Measurements from ENCODE around the gene FGF14.

The FGF14 gene

DNA sequence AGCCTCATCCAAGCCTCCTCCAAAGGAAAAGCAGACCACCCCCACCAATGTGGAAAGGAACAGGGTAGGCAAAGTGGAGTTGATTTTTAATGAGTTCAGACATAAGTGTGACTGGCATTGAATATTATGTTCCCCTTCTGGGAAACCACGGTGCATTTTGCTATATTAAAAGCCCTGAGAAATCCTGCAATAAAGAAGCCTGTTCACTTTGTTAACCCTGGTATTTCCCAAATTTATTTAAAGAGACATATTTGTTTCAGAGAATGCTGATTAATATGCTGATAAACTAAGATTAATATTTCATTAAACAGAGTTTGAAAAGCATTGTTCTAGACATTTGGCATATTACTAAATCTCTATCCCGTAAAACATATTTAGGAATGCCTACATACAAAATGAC lies 151.4 kb downstream of the FGF14 start:
- no peak for DNase-seq (ENCODE audit: low read depth)

DNA sequence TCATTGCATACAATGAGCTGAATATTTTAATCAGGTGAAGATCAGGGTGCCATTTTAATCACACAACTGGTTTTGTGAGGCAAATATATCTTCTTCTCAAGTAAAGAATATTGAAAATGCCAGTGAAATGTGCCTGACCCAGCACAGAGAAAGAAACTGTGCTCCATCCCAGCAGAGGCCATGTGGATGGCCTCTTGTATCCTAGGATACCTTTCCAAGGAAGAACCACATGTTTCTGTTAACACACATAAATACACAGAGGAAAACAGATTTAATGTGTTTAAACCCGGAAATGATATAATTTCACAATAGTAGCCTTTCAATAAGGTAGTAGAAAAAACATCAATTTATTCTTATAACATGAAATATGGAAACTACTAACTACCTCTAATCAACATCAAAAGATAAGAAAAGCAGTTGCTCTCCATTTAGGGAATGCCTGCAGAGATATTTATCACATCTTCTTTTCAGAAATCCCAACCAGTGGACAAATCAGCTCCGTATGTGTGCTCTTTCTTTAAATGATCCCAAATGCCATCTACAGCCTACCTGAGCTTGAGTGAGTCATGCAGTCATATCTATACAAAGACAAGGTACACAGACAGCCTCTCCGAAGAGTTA lies 157.1 kb downstream of the FGF14 start:
- DNase-seq (ENCODE audit: low read depth) = no peak

DNA sequence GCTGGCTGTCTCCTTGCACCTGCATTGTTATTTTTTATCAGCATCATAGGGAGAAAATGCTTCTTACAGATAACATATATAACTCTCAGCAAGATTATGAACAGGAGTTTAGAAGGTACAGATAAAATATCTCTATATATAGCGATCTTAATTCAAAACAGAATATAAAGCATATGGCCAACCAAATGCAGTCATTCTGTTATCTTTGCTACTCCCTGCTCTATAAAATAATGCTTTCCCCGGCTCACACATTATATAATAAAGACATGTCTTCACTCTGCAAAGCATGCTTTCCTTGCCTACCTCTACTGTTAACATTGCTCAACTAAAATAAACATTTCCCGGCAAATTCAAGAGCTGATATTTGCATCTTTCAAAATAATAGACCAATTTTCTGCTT lies 161.7 kb downstream of the FGF14 start:
- DNase-seq (ENCODE audit: low read depth) = no peak

DNA sequence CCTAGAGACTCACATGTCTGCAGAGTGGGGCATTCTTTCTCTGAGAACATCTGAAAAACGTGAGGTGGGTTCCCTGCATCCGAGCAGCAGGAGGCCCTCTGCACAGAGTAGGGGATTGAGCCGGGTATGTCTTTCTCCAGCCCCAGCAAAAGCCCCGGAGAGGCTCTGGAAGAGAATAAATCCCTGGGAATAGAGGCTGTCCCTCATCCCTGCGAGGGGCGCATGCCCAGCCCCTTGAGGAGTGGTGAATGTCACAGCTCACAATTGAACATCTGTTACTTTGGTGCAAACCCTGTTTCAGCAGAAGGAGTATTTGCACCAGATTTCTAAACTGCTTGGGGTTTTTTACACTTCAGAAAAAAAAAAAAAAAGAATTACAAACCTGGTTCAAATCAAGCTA lies 164.6 kb downstream of the FGF14 start:
- no peak for DNase-seq (ENCODE audit: low read depth)

DNA sequence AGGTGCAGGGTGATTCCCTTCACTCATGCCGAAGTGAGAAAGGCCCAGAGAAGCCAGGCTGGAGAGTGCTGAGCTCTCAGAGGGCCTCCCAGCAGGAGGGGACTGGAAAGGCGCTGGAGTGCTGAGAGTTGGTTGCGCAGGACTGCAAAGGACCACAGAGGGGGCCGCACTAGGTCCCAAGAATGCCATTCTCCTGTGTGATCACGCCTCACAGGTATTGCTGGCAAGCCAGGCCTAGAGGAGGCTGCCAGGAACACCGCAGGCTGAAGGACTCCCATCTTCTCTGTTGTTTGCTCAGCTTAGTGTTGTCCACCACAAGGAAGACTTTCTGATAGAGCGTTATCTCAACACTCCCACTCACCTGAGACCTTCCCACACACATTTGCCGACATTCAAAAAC lies 165.0 kb downstream of the FGF14 start:
- no peak for DNase-seq (ENCODE audit: low read depth)

DNA sequence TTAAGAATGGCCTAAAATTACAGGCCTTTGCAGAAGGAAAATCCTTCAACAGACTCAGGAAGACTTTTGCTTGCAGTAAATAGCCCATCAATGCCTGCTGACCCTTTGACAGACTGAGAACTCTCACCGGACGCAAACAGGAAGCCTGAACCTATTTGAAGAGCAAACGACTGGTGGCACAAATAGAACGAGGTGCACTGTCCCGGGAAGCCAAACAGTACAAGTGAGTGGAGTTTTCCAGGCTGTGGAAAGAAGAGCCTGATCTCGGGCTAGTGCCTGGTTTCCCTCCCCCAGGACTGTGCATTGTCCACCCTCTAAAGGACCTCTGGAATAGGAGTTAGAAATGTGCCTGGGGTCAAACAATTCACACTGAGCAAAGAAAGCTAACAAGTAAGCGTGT lies 165.5 kb downstream of the FGF14 start:
- no peak for DNase-seq (ENCODE audit: low read depth)

DNA sequence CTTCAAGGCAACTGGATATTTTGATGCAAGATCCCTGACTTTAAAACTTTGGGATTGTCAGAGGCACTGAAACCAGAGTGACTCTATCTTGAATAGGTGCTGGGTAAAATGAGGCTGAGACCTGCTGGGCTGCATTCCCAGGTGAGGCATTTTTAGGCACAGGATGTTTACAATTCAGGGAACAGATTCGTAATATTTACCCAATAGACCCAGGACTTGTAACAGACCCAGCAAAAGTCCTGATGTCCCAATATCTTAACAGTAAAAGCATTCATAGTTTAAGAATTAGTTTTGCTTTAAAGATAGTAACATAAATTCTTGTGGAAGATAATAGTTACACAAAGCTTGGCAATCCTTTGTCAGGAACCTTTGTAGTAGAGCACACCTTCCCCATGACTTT lies 166.2 kb downstream of the FGF14 start:
- DNase-seq (ENCODE audit: low read depth) = no peak

DNA sequence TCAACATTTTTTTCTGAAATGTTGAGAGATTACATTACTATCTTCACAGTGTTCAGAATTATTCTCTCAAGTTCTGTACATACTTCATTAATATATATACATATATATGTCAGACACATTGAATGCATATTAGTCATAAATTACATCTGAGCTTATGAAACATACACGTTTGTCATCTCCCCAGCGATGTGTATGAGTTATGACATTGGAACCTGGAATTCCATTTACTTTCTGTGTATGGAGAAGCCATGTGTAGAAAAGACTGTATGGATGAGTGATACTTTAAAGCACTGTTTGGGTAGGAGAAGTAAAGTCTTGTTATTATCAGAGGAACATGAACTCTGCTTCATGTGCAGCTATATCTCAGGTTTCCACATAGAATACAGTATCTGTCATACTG lies 167.2 kb downstream of the FGF14 start:
- no peak for DNase-seq (ENCODE audit: low read depth)

DNA sequence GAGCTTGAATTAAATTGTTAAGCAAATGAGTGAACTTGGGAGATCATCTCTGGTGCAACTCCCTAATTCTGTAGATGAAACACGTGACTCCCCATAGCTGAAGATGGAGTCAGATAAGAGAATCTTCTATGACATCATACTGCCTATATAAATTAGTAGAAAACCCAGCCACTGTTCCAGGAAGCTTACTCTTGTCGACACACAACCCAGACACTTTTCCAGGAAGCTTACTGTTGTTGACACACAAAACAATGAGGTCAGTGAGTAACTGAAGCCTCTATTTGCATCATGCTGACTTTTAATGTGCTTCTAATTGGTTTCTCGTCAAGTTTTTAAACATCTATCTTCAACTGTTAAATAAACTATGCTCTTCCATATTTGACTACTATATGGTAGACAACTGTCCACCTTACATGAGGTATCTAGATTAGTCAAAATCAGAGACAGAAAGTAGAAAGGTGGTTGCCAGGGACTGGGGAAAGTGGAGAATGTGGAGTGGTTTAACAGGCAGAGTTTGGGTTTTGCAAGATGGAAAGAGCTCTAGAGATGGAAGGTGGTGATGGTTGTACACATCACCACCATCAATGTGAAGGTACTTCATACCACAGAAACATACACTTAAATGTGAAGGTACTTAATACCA lies 168.2 kb downstream of the FGF14 start:
- DNase-seq (ENCODE audit: low read depth) = no peak

DNA sequence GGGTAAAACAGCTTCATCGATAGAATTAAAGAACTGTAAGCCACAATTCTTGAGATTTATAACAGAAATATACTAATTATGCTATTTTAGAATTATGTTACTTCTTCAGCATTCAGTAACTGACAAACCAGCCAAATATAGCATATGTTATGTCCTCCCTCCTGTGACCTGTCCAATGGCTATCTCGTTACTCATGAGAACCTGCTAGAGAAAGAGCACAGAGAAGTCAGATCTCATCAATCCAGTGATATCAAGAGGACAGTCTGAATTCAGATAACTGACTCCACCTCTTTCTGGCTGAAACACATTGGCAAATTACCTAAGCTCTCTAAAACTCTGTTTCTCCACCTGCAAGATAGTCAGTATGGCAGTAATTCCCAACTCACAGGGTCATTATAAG lies 170.4 kb downstream of the FGF14 start:
- no peak for DNase-seq (ENCODE audit: low read depth)

DNA sequence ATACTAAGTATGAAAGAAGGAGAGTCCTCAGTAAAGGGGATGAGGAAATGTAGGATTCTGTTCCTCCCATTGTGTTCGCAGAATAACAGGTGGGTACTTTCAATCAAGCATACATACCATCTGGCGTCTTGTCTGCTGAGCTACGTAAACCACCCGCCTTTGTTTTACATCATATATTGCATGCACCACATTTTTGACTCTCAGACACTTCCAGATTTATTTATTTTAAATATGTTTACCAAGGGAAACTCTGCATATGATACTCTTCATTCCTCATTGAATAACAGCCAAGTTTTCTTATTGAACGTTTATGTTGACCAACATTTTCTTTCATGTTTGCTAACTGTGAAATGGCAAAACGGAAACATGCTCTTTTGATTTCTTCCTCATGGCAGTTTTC lies 174.1 kb downstream of the FGF14 start:
- DNase-seq (ENCODE audit: low read depth) = no peak

DNA sequence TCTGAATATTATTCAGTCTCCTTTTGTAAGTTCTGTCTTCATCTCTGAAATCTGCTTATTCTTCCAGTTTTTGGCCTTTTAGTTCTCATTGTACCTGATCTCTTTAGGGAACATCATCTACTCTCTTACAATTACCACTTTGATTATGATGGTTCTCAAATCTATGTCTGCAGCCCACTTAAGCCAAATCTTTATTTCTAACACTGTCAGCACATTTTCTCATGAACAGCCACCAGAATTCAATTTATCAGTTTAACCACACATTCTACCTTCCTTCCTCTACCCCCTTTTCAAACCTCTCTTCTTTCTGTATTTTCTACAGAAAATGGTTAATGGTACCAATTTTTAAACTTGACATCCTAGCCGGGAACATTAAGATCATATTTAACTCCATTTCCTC lies 175.3 kb downstream of the FGF14 start:
- DNase-seq (ENCODE audit: low read depth) = no peak

DNA sequence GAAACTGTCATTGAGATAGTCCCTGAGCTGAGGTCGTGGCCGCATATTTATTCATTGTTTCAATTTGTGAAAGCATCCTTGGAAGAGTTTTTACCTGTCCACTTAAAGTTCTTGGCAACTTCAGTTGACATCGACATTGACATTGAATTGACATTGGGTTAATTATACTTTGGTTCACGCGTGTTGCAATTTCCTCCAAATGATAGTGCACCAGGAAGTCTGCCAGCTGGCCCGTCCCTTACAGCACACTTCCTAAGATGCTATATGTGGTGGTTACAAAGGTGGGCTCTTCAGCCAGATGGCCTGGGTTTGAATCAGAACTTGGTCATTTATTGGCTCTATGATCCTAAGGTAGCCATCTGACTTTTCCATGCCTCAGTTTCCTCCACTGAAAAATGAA lies 176.0 kb downstream of the FGF14 start:
- DNase-seq (ENCODE audit: low read depth) = no peak

DNA sequence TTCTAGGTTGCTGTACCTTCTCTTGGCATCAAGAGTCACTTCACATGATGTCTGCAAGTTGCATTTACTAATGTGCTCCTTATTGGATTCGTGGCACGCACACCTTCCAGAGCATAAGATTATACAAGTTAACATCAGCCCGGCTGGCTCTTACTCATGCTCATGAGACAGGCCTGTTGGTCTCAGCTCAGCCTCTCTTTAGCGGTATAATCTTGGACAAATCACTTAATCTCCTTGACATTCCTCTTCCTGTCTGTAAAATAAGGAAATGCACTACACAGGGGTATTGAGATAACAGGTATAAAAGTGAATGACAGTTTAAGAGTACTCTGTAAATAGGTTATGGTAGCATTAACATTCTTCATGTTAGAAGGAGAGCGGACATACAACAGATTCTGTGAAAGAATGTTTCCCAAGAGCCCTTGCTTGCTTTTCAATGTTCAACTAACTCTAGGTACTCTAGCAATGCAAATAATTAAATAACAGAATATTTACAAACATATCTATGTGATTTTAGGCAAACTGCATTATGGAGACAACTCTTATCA lies 181.1 kb downstream of the FGF14 start:
- no peak for DNase-seq (ENCODE audit: low read depth)

DNA sequence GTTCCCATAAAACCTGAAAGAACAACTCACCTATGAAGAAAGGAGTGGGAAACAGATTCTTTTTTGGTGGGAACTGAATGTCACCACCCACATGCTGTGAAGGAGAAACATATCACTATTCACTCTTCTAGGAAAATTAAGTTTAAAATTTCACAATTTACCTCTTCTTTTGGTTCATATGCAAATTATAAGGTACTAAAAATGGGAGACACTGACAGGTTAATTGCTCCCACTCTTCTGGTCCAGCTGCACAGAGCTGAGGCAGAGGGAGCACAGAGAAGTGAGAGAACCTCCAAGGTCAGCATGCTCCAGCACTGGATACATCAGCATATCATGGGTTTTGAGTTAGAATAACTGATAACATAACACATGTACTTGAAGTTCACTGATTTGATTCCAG lies 186.9 kb downstream of the FGF14 start:
- DNase-seq (ENCODE audit: low read depth) = no peak

DNA sequence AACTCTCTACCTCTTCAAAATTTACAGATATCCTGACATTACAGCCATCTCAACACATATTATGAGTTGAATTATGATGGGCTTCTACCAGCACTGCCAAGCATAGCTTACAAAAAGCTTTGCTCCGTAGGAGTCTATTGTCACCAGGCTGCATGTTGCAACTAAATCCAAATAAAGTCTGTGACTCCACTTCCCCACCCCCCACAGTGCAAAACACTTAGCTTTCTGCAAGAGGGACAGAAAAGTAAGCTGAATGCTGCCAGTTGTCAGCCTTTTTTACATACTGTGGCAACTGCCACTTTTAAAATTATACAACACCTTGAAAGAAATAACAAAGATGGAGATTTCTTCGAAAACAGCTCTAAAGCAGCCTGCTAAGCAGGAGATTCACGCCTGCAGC lies 189.1 kb downstream of the FGF14 start:
- DNase-seq (ENCODE audit: low read depth) = no peak

DNA sequence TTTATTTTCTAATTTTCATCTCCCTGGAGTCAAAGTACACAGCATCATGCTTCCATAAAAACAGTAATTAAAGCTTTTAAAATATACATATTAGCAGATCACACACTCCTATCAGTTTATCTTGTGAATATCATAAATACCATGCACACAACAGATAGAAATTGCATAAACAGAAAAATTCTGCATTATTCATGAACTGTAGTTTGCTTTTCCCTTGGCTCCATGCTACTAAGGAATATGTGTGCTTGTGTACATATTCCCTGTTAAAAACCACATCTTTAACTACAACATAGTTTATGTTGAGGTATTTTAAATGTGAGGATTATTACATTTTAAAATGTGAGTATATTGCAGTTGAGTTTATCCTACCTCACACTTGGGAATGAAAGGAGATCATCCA lies 193.5 kb downstream of the FGF14 start:
- DNase-seq (ENCODE audit: low read depth) = no peak

DNA sequence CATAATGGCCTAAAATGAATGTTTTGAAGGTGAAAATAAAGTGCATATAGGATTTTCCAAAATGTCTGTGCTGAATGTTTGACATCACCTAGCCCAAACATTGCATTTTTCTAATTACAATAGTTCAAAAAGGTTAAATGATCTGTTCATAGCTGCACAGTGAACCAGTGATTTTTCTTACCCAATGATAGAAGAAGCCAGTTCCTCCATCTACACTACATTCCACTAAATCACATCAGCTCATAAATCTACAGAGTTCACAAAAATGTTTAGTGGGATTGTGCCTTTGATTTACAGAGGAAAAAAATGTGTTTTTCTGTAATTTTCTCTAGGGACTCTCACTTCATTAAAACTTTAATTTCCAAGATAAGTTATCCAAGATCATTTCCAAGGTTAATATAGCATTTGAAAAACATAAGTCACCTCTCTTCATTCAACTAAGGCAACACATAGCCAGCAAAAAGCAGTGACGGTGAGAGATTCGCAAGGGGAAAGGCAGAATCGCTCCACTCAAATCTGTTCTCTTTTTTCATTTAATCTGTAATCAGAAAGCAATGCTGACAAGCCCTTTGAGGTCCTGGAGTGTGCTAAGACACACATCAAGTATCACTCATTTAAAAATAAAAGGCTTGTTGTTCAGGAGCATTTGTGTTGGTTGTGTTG lies 194.0 kb downstream of the FGF14 start:
- DNase-seq (ENCODE audit: low read depth) = no peak

DNA sequence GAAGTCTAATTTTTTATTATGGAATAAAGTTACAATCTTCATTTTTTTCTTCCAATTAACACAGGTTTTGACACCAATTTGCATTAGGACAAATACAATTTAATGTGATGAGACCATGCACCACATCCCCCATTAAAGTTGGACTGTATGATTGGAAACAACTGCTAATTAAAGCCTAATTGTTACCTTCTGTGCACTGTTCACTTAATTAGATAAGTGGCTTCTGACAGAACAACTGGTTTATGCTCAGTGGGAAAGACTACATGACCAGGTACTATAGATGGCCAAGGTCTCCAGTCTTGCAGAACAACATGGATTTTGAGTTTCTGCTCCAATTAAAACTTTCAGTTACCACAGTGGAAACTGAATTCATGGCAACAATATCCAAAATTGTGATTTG lies 198.1 kb downstream of the FGF14 start:
- DNase-seq (ENCODE audit: low read depth) = no peak

DNA sequence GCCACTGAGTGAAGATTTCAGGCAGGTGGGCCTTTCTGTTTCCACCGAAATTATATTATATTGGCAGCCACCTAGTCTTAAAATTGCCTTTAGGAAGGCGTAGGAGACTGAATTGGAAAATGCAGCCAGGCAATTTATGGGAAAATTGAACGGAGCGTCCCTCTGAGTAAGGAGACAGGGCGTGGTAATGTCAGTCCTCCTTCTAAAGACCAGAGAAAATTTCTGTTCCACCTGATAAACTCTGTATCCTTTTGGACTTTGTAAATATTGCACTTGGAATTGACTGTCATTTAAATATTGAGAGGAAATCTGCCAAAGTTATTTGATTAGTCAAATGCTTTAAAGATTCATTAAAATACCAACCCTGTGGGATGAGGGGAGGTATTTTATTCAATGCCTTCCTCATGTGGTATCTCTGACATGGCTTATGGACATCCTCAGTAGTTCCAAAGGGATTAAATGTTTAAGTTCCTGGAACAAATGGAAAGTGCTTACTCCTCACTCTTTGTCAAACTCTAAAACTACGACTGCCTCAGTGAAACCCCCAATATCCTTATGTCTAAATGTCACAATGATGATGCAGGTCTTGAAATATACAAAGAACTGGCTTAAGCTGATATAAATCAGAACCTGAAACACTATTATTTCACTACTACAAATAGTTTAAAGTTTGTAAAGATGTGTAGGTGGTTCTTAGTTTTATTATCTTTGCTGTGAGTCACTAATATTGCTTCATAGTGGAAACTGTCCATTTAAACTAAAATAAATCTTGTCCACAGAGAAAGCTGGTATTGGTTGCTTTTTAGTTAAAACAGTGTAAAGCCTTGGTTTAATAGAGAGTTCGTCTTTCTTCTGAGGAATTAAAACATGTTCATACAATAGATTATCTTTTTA lies 203.2 kb downstream of the FGF14 start:
- no peak for DNase-seq (ENCODE audit: low read depth)

DNA sequence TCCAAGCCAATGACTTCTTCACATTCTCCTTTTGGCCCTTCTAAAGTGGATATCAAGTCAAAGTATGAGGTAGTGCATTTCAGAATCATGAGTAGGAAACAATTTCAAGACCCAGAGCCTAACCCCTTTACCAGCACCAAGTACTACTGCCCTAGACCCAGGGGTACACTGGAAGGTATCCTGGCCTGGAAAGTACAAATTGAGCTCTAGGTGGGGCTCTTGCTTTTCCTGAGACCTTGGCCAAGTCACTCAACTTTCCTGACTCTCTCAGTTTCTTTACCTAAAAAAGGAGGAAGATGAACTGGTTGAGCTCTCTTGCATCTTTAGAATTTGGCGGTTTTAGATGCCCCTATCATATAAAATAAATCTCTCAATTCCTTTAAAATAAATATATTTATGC lies 204.7 kb downstream of the FGF14 start:
- no peak for DNase-seq (ENCODE audit: low read depth)
